A673 (cell line): ENCODE results near the gene DCC. TPM values are rescaled to one million over a fixed set of nuclear protein-coding genes. Genes with fewer than 3 reads are reported as not detected.

Experiments used
- BruUV-seq: library from RNA; stranded (reverse); fragments of 400-500 nt; replicated peaks from 2 replicates; lab custom pipeline; 2021; lab: Mats Ljungman, UMichigan
- CTCF ChIA-PET: fragments of 300-600 bp; sonication (Branson Sonifier 250); formaldehyde crosslinking; loops from one replicate; lab custom pipeline; 2022; ENCODE audit warnings: antibody characterized with exemption; lab: Charles Lee
- POLR2A ChIA-PET: fragments of 300-600 bp; sonication (Branson Sonifier 250); formaldehyde crosslinking; loops from one replicate; lab custom pipeline; 2022; ENCODE audit warnings: antibody characterized with exemption; ENCODE audit not compliant: low non-redundant PET; lab: Charles Lee
- DNase-seq: peaks from one replicate; pipeline ENCODE4 v3.0.0-alpha.2; 2015; ENCODE audit warnings: low spot score
- H3K27ac ChIP-seq: fragments of 200-600 bp; sonication (generic); 2 replicates; pipeline ENCODE4 v1.5.1; 2016; ENCODE audit warnings: mixed run types, low read depth, mild to moderate bottlenecking, mixed read lengths, antibody characterized with exemption, low read length; ENCODE audit not compliant: poor library complexity, severe bottlenecking
- H3K27me3 ChIP-seq: fragments of 200-600 bp; sonication (generic); replicated peaks from 2 replicates; pipeline ENCODE4 v1.6.1; 2017; ENCODE audit warnings: mixed run types, low read depth, mild to moderate bottlenecking, mixed read lengths, antibody characterized with exemption, low read length; ENCODE audit not compliant: insufficient read depth, poor library complexity
- H3K36me3 ChIP-seq: fragments of 200-600 bp; sonication (generic); 2 replicates; pipeline ENCODE4 v1.6.1; 2016; ENCODE audit warnings: mixed run types, mild to moderate bottlenecking, mixed read lengths, antibody characterized with exemption, low read length; ENCODE audit not compliant: insufficient read depth, poor library complexity, severe bottlenecking
- H3K4me1 ChIP-seq: fragments of 200-600 bp; sonication (generic); 2 replicates; pipeline ENCODE4 v1.6.1; 2017; ENCODE audit warnings: mixed run types, mild to moderate bottlenecking, mixed read lengths, antibody characterized with exemption, low read length; ENCODE audit not compliant: insufficient read depth, poor library complexity, severe bottlenecking
- H3K4me3 ChIP-seq: fragments of 200-600 bp; sonication (generic); 2 replicates; pipeline ENCODE4 v1.5.1; 2016; ENCODE audit warnings: low read depth, mixed run types, mild to moderate bottlenecking, mixed read lengths, low read length; ENCODE audit not compliant: poor library complexity, severe bottlenecking
- H3K9me3 ChIP-seq: fragments of 200-600 bp; sonication (generic); 2 replicates; pipeline ENCODE4 v1.6.1; 2016; ENCODE audit warnings: mixed run types, low read depth, mild to moderate bottlenecking, mixed read lengths, antibody characterized with exemption, low read length; ENCODE audit not compliant: poor library complexity, severe bottlenecking
- CTCF ChIP-seq: fragments of 300-800, 200-600 bp; sonication (generic); conservative IDR thresholded peaks from 2 replicates; pipeline ENCODE4 v1.5.1; 2017; ENCODE audit warnings: low read depth, mild to moderate bottlenecking, antibody characterized with exemption, low read length, moderate library complexity, mixed read lengths
- EZH2 ChIP-seq: fragments of 200-600 bp; sonication (generic); IDR thresholded peaks from 2 replicates; pipeline ENCODE4 v1.6.1; 2017; ENCODE audit warnings: borderline replicate concordance, low read depth, mild to moderate bottlenecking, mixed read lengths, antibody characterized with exemption, low read length; ENCODE audit not compliant: poor library complexity, severe bottlenecking
- intact Hi-C: fragments of 100-400 bp; cut with micrococcal nuclease; formaldehyde crosslinking; loops from one replicate; pipeline ENCODE4 v1.10.0; 2022; ENCODE audit not compliant: unreplicated experiment
- total RNA-seq: library from RNA; stranded (reverse); gene quantifications from 2 replicates; pipeline ENCODE4 v1.2.3, GENCODE V29; 2021

DCC gene
- total RNA-seq, 1 experiment from 2014 or later = 93.0 TPM

- intact Hi-C loops = no loop called here
- Histone ChIP-seq H3K27ac (no peak overlapping the region), H3K9me3 (no peaks in the 10 kb centered on the region), H3K36me3 (no peaks in the 10 kb centered on the region), H3K4me1 (peaks cover 31% of the 10 kb centered on the region), H3K4me3 (no peak overlapping the region), H3K27me3 (no peaks in the 10 kb centered on the region)
- TF ChIP-seq CTCF (no peak), EZH2 (no peak)
- POLR2A ChIA-PET = no interaction called here
- BruUV-seq = no TSS peak
- CTCF ChIA-PET = no interaction called here
- no peak for DNase-seq
These were observed 277.9 kb downstream of the DCC start for GRCh38 chr18:52617931-52618330.

GRCh38 chr18:52620926-52621439 is 281.0 kb downstream of the DCC start:
- no TSS peak for BruUV-seq
- TF ChIP-seq CTCF = no peak
- no peak for TF ChIP-seq EZH2
- Histone ChIP-seq H3K4me3 (no peak overlapping the region), H3K27ac (no peak overlapping the region), H3K9me3 (no peaks in the 10 kb centered on the region), H3K36me3 (no peaks in the 10 kb centered on the region), H3K4me1 (peaks cover 28% of the 10 kb centered on the region), H3K27me3 (no peaks in the 10 kb centered on the region)
- ChIA-PET CTCF (no interaction called here), POLR2A (no interaction called here)
- no peak for DNase-seq
- intact Hi-C loops = no loop called here

GRCh38 chr18:52624702-52625101 is 284.7 kb downstream of the DCC start:
- CTCF ChIA-PET = no interaction called here
- intact Hi-C loops = no loop called here
- TF ChIP-seq CTCF = no peak
- TF ChIP-seq EZH2 = no peak
- peaks cover 43% of the 10 kb centered on the region for H3K4me1 ChIP-seq
- H3K4me3 ChIP-seq = no peak overlapping the region
- POLR2A ChIA-PET = interaction anchor here (0.6 kb wide), 1 partner anchor 77 kb away, joined by 3 read pairs; no protein-coding TSS in a partner anchor
- no peak for DNase-seq
- H3K27me3 ChIP-seq = no peaks in the 10 kb centered on the region
- H3K27ac ChIP-seq = no peak overlapping the region
- H3K36me3 ChIP-seq = no peaks in the 10 kb centered on the region
- H3K9me3 ChIP-seq = no peaks in the 10 kb centered on the region
- BruUV-seq = no TSS peak
